T-helper 1 cell (primary cell): ENCODE results near the gene KIRREL3.

Experiments used
- DNase-seq, 5 donors: peaks; one replicate each; pipeline ENCODE4 v3.0.0-alpha.2; 2012 to 2020

KIRREL3 gene

DNA sequence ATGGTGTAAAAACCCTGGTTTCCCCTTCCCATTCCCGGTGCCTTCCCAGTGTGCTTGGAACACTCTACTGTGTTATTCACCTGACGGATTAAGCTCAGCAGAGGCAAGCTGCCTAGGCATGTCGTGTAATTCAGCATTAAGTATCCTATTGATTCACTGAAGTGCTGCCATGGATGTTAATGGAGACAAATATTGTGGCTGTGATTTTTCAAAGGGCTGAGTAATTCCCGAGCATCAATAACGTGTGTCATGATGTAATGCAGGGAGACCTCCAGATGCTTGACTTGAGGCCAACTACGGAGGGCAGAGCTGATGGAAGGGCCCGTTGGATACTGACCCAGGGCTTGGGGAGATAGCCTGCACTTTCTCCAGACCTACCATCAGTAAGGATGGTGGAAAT, 376.1 kb downstream of the KIRREL3 start:
- no peak for DNase-seq

DNA sequence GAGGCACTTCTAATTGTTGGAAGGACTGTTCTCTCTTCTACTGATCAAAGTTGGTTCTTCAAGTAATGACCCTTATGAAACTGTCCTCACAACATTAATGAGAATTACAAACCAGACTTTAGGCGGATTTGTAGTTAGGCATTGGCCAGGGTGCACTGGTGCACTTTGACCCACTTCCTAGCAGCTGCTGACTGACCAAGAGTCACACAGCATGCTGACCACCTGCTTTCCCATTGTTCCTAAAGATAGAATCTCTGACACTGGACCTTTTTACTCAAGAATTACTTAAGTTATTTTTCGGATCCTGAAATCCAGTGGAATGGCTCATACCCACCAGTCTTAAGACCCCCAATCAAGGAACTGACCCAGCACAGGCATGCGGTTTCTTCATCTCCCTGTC, 381.1 kb downstream of the KIRREL3 start:
- no peak for DNase-seq

GRCh38 chr11:126615845-126616244, 384.7 kb downstream of the KIRREL3 start:
- DNase-seq: no peak

DNA sequence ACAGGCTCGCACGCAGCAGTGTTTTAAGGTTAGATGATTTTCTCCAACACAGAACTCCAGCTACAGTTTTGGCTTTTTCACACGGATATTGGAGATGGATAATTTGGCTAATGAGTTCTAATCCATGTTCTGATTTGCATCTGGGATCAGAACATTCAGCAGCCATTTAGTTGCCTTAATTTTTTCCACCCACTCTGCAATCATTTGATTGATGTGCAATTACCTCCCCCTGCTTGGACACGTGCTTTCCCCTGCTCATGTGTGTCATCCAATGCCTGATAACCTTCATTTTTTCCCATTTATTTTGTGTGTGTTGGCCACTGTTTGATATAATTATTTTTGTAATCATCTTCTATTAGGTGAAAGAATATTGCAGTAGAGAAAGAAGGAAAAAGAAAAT, 387.3 kb downstream of the KIRREL3 start:
- DNase-seq: no peak

DNA sequence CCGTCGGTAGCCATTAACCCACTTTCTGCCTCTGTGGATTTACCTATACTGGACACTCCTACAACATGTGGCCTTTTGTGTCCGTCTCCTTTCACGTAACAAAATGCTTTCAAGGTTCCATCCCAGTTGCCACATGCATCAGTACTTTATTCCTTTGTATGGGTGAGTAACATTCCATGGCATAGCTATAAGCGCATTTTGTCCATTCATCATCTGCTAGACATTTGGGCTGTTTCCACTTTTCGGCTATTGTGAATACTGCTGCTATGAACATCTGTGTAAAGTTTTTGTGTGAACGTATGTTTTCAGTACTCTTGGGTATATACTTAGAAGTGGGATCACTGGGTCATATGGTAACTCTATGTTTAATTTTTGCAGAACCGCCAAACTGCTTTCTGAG, 387.9 kb downstream of the KIRREL3 start:
- DNase-seq: no peak

DNA sequence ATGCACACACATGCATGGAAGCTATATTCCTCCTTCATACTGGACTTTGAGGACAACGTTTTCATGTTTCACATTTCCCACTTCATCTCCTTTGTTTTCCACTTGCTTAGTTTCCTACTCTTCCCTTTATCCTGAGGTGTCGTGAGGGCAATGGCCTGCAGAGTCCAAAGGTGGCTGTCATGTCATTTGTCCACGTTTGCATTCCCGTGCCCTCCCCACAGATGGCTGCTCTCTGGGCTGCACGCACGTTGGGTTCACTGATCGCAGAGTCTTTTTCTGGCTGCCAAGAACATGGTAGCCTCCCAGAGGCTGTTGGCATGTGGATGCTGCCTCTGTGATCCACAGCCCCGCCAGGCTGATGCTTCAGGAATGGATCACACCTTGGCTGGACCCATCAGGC, 389.1 kb downstream of the KIRREL3 start:
- DNase-seq: no peak

GRCh38 chr11:126608658-126609057, 391.9 kb downstream of the KIRREL3 start:
- no peak for DNase-seq

DNA sequence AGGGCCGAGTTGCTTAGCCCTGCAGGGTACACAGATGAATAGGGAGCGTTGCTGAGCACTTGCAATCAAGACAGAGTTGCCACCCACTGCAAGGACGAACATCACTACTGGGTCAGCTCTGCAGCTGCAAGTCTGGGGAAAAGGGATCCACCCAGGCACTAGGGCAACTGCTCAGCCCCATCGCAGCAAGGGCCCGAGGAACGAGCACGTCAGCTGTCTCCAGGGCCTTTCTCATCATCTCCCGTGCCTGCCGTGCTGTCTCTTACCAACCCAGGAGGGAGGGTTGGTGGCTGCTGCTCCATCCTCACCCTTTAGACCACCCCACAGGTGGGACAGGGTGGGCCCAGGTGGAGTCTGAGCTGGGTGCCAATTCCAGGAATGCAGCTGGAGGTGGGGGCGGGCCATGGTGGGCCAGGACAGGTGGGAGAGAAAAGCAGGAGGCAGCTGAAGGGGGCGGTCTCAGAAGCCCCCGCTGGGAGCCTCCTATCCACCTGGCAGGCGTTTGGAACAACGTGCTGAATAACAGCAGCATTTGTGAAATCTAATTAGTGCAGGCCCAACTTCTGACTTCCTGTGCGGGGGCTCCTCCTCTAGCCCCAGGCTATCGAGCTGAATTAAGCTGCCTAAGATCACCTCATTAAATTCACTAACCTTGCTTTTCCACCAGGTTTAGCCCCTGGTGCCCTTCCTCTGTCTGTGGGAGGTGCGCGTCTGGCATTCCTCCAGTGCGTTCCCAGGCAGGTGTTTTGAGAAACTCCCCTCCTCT, 392.6 kb downstream of the KIRREL3 start:
- DNase-seq: no peak

DNA sequence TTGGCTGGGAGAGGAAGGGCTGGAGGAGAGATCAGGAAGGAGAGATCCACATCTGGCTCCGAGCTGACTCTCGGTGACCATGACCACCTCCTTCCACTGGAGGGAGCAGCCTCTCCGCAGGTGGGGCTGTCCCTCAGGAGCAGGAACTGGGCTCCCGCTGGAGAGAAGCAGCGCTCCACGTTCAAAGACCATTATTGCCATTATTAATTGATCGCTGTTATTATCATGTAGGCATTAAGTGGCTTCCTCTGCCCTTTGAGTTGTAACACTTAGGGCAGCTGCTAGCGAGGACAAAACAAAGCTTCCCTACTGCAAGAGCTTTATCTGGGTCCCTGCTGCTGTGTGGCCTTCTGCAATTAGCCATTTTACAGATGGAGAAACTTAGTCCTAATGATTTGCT, 393.2 kb downstream of the KIRREL3 start:
- no peak for DNase-seq

GRCh38 chr11:126606484-126606883, 394.1 kb downstream of the KIRREL3 start:
- no peak for DNase-seq

GRCh38 chr11:126604461-126604860, 396.1 kb downstream of the KIRREL3 start:
- no peak for DNase-seq

DNA sequence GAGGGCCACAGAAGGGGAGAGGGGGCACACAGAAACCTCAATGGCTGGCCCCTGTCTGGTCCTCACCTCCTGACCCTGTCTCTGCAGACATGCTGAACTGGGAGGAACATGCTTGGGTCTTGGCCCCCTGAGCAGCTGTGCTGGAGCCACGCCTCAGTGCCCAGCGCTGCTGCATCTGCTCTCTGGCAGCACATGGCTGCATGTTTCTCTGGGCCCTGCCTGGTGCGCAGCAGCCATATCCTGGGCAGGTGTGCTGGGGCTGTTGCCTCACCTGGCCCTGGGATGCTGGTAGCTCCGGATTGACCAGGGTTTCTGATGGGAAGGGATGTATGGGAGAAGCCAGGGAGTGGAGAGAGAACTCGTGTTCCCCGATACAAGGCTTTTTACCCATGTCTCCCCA, 397.1 kb downstream of the KIRREL3 start:
- DNase-seq: no peak

DNA sequence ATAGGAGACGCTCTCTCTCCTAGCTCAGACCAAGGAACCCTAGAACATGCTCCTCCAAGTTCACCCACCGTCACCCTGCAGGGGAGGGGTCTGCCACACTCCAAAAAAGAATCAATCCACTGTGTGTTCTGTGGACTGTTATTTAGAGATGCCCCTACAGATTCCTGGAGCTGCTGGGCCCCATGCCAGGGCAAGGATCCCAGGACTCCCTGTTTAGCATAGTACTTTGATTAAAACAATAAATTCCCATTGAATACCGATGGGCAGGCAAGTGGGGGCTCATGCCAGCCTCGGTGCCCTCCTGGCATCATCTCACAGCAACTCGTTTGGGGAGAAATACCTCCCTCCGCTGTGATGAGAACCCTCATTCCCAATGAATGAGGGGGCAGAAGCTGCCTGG, 397.6 kb downstream of the KIRREL3 start:
- no peak for DNase-seq

- no peak for DNase-seq
These were observed 398.1 kb downstream of the KIRREL3 start for GRCh38 chr11:126602349-126602940.

- DNase-seq: no peak
These were observed 398.9 kb downstream of the KIRREL3 start for GRCh38 chr11:126601550-126602215.

GRCh38 chr11:126601136-126601535, 399.4 kb downstream of the KIRREL3 start:
- DNase-seq: no peak

GRCh38 chr11:126599217-126599897, 401.2 kb downstream of the KIRREL3 start:
- no peak for DNase-seq

DNA sequence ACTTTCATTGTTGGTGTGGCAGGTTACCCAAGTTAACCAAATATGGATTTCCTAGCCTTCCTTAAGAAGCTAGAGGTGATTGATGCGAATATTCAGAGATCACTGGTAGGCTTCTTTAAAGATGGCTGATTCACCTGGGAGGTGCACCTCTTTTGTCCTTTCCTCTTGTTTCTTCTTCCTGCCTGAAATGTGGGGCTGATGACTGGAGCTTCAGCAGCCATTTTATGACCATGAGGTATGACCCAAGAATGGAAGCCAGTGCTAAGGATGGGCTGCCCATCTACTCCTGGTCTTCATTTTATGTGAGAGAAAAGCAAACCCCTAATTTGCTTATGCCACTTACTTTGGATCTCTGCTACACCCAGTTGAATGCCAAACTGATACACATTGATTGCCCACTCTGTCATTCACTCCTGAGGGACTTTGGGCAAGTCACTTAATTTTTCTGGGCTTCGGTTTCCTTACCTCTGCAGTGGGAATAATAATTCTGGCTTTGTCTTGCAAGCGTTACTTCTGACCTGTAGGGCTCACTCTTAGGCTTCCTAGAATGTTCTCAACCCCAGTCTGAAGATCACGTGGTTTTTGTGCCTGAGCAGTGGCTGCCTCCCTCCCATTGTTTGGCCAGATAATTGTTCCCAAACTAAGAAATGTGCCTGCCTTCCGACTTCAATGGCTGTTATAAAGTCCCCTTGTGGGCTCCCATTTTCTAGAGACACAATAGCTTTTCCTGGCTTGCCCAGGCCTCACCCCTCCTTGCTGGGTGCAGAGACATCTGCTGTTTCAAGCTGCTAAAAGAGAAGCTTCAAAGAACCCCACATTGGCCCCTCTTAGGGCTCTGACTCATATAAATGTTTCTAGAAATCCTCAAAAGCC, 402.0 kb downstream of the KIRREL3 start:
- no peak for DNase-seq

DNA sequence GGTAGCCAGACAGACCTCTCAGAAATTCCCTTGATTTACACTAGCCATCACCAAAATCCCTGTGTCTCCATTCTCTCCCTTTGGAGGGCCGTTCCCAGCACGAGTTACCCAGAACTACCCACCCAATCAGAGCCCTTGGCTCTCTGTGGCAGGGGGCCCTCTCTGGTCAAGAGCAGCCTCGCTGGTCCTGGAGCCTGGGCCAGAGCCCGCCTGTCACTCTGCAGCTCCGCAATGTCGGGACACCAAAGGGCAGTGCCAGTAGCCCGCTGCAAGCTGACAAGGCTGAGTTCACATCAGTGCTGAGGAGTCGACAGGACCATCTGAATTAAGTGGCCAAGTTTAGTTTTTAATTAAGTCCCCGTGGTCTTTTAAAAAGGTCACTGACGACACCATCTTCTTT, 403.5 kb downstream of the KIRREL3 start:
- DNase-seq: no peak

- DNase-seq: no peak
These were observed 404.1 kb downstream of the KIRREL3 start for GRCh38 chr11:126596474-126596873.

GRCh38 chr11:126595560-126595959, 405.0 kb downstream of the KIRREL3 start:
- DNase-seq: no peak

DNA sequence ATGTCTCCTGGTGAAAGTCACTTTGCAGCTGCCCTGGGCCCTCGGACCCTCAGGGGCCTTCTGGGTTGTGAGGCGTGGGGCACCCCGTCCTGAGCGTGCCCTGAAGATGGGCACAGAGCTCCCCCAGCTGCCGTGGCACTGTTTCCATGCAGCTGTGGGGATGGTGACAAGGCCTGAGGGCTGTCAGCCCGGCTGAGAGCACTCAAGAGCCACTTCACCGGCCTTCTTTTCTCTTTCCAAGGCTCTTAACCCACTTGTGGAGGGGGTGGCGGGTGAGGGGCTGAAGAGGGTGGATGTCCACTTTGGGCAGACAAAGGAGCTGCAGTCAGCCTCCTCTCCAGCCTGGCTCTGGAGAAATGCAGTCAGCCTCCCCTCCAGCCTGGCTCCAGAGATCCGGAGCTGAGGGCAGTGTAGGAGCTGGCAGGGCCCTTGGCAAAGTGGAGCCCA, 405.6 kb downstream of the KIRREL3 start:
- no peak for DNase-seq
